IMR-90 (cell line): ENCODE data around the gene TBC1D12. TPM values are rescaled to one million over a fixed set of nuclear protein-coding genes. Genes with fewer than 3 reads are reported as not detected.

Source experiments
- ATAC-seq: fragments of 200-7000 bp; cut with Tn5 transposase; 2 replicates; pipeline ENCODE4 v1.9.1; 2020; ENCODE audit warnings: low read depth, mild to moderate bottlenecking, moderate library complexity
- BruUV-seq: library from RNA; stranded (reverse); fragments of 400-500 nt; replicated peaks from 2 replicates; lab custom pipeline; 2021; lab: Mats Ljungman, UMichigan
- CTCF ChIA-PET: fragments of 300-600 bp; formaldehyde crosslinking; extraction: SDS; loops from one replicate; lab custom pipeline; 2021; ENCODE audit warnings: antibody characterized with exemption; lab: Yijun Ruan, JAX
- POLR2A ChIA-PET: fragments of 300-600 bp; sonication (Branson Sonifier 250); formaldehyde crosslinking; loops from one replicate; lab custom pipeline; 2022; ENCODE audit warnings: antibody characterized with exemption; ENCODE audit not compliant: unreplicated experiment; lab: Charles Lee
- DNase-seq: peaks from one replicate; pipeline ENCODE4 v3.0.0; 2013
- H2AFZ ChIP-seq: replicated peaks from 2 replicates; pipeline ENCODE3; 2013; ENCODE audit warnings: low read length, mild to moderate bottlenecking; ENCODE audit not compliant: poor library complexity
- H2AK5ac ChIP-seq: 2 replicates; pipeline ENCODE4 v1.6.1; 2013; ENCODE audit warnings: low read depth, low read length, inconsistent platforms
- H2AK9ac ChIP-seq: replicated peaks from 2 replicates; pipeline ENCODE3; 2013; ENCODE audit warnings: mild to moderate bottlenecking, low read depth, low read length, moderate library complexity; ENCODE audit not compliant: poor library complexity
- H2BK120ac ChIP-seq: 2 replicates; pipeline ENCODE4 v1.6.1; 2013; ENCODE audit warnings: low read depth, low read length, inconsistent platforms
- H2BK15ac ChIP-seq: 3 replicates; pipeline ENCODE4 v1.6.1; 2013; ENCODE audit warnings: low read depth, low read length, inconsistent platforms
- H2BK20ac ChIP-seq: 2 replicates; pipeline ENCODE4 v1.6.1; 2013; ENCODE audit warnings: low read depth, mild to moderate bottlenecking, inconsistent platforms, low read length, moderate library complexity
- H2BK5ac ChIP-seq: 2 replicates; pipeline ENCODE4 v1.6.1; 2013; ENCODE audit warnings: mild to moderate bottlenecking, low read depth, low read length, inconsistent platforms; ENCODE audit not compliant: poor library complexity, severe bottlenecking
- H3K14ac ChIP-seq: replicated peaks from 2 replicates; pipeline ENCODE4 v1.6.1; 2013; ENCODE audit warnings: low read depth, low read length, inconsistent platforms
- H3K18ac ChIP-seq: 2 replicates; pipeline ENCODE4 v1.6.1; 2013; ENCODE audit warnings: low read depth, low read length, control low read depth
- H3K23ac ChIP-seq: 2 replicates; pipeline ENCODE4 v1.6.1; 2013; ENCODE audit warnings: low read depth, low read length, inconsistent platforms
- H3K27ac ChIP-seq: 2 replicates; pipeline ENCODE4 v1.5.1; 2013; ENCODE audit warnings: mild to moderate bottlenecking, control low read depth, low read length; ENCODE audit not compliant: insufficient read depth
- H3K27me3 ChIP-seq: 2 replicates; pipeline ENCODE4 v1.6.1; 2013; ENCODE audit warnings: low read length; ENCODE audit not compliant: control insufficient read depth, insufficient read depth
- H3K36me3 ChIP-seq: 2 replicates; pipeline ENCODE4 v1.6.1; 2013; ENCODE audit warnings: low read length, mixed read lengths; ENCODE audit not compliant: control insufficient read depth, insufficient read depth
- H3K4ac ChIP-seq: 2 replicates; pipeline ENCODE4 v1.6.1; 2013; ENCODE audit warnings: low read depth, low read length, inconsistent platforms
- H3K4me1 ChIP-seq: 2 replicates; pipeline ENCODE4 v1.6.1; 2013; ENCODE audit warnings: low read length, mixed read lengths; ENCODE audit not compliant: control insufficient read depth, insufficient read depth
- H3K4me2 ChIP-seq: 2 replicates; pipeline ENCODE4 v1.6.1; 2013; ENCODE audit warnings: low read depth, mild to moderate bottlenecking, control low read depth, low read length, moderate library complexity
- H3K4me3 ChIP-seq: 2 replicates; pipeline ENCODE4 v1.5.1; 2013; ENCODE audit warnings: low read depth, mild to moderate bottlenecking, control low read depth, low read length, moderate library complexity; ENCODE audit not compliant: insufficient read depth
- H3K56ac ChIP-seq: 2 replicates; pipeline ENCODE4 v1.6.1; 2013; ENCODE audit warnings: low read length, inconsistent platforms; ENCODE audit not compliant: insufficient read depth; ENCODE audit errors: extremely low read depth
- H3K79me1 ChIP-seq, 2 experiments: 2 replicates each; pipeline ENCODE4 v1.6.1; 2013; ENCODE audit warnings: low read length in 2 of 2, inconsistent platforms in 1 of 2, low read depth in 1 of 2
- H3K9ac ChIP-seq: 2 replicates; pipeline ENCODE4 v1.6.1; 2013; ENCODE audit warnings: low read depth, low read length, control low read depth
- H3K9me1 ChIP-seq: 2 replicates; pipeline ENCODE4 v1.6.1; 2013; ENCODE audit warnings: low read length, inconsistent platforms; ENCODE audit not compliant: insufficient read depth
- H3K9me3 ChIP-seq: 2 replicates; pipeline ENCODE4 v1.6.1; 2013; ENCODE audit warnings: low read length; ENCODE audit not compliant: control insufficient read depth, insufficient read depth
- H4K20me1 ChIP-seq: 2 replicates; pipeline ENCODE4 v1.6.1; 2013; ENCODE audit warnings: low read length, inconsistent platforms; ENCODE audit not compliant: insufficient read depth
- H4K5ac ChIP-seq: 2 replicates; pipeline ENCODE4 v1.6.1; 2013; ENCODE audit warnings: mild to moderate bottlenecking, low read depth, low read length, control low read depth
- H4K8ac ChIP-seq, 2 experiments: 2 replicates each; pipeline ENCODE4 v1.6.1; 2013; ENCODE audit warnings: low read depth in 2 of 2, low read length in 2 of 2, control low read depth in 1 of 2, inconsistent platforms in 1 of 2
- H4K91ac ChIP-seq: 2 replicates; pipeline ENCODE4 v1.6.1; 2013; ENCODE audit warnings: low read depth, low read length, inconsistent platforms; ENCODE audit not compliant: insufficient read depth
- RCOR1 ChIP-seq: IDR thresholded peaks from 2 replicates; pipeline ENCODE4 v1.6.1; 2012; ENCODE audit warnings: mild to moderate bottlenecking, low read length, improper control_type of control experiment; ENCODE audit not compliant: insufficient replicate concordance
- dilution Hi-C: fragments of 300-500 bp; cut with HindIII; formaldehyde crosslinking; loops from one replicate; pipeline ENCODE4 v1.14.3; 2018; ENCODE audit warnings: low sequenced_read_pairs; ENCODE audit not compliant: unreplicated experiment
- in situ Hi-C: fragments of 300-500 bp; cut with MboI; formaldehyde crosslinking; loops from 3 replicates; pipeline ENCODE4 v1.14.3; 2019; ENCODE audit warnings: low sequenced_read_pairs, inconsistent platforms, mixed read lengths
- intact Hi-C: fragments of 100-400 bp; cut with micrococcal nuclease; formaldehyde crosslinking; loops from 2 replicates; pipeline ENCODE4 v1.10.0; 2022
- polyA plus RNA-seq, 3 experiments: library from polyadenylated mRNA; depleted of rRNA; stranded (reverse); fragments of >200 nt; gene quantifications; 2 replicates each; pipeline ENCODE4 v1.2.3, GENCODE V29; 2012; ENCODE audit warnings: low replicate concordance in 1 of 3
- total RNA-seq: library from RNA; depleted of rRNA; stranded (reverse); fragments of >200 nt; gene quantifications from 2 replicates; pipeline ENCODE4 v1.2.3, GENCODE V29; 2012

TBC1D12 gene
- total and polyA plus RNA-seq, 2 of the 4 experiments (the other 2 are of a cell fraction) = 1.9 to 5.4 TPM

GRCh38 chr10:94549221-94549620 lies 146.9 kb downstream of the TBC1D12 start:
- Histone ChIP-seq H2BK120ac (no peak overlapping the region), H2BK15ac (no peak overlapping the region), H3K4ac (no peak overlapping the region), H2BK20ac (no peak overlapping the region), H3K79me1 (peaks cover 3 to 8% of the 10 kb centered on the region in 2 experiments), H3K4me3 (no peak overlapping the region), H3K4me1 (no peaks in the 10 kb centered on the region), H2AK5ac (no peak overlapping the region), H4K91ac (no peak overlapping the region), H4K8ac (no peak overlapping the region), H2AK9ac (no peak overlapping the region), H3K9me3 (no peaks in the 10 kb centered on the region), H4K20me1 (no peaks in the 10 kb centered on the region), H3K23ac (no peak overlapping the region), H3K9me1 (peaks cover 2% of the 10 kb centered on the region; the same call in 1 of the 2 replicates), H2BK5ac (no peak overlapping the region), H3K14ac (no peak overlapping the region), H3K27ac (no peak overlapping the region), H3K27me3 (no peaks in the 10 kb centered on the region), H3K18ac (no peak overlapping the region), H3K36me3 (0 out of 2 replicates have a peak, but pooled peaks cover under 1% of the 10 kb centered on the region), H2AFZ (no peak overlapping the region), H3K4me2 (no peak overlapping the region), H3K56ac (no peak overlapping the region), H4K5ac (no peak overlapping the region), H3K9ac (no peak overlapping the region)
- CTCF ChIA-PET = interaction anchor here (0.6 kb wide), 1 partner anchor 29 kb away, joined by 3 read pairs; no protein-coding TSS in a partner anchor
- in situ Hi-C loops = no loop called here
- ATAC-seq (no peak), DNase-seq (no peak)
- intact Hi-C loops = no loop called here
- POLR2A ChIA-PET = no interaction called here
- dilution Hi-C loops = no loop called here
- BruUV-seq = no TSS peak
- no peak for TF ChIP-seq RCOR1
